GM23338 (cell line): Measurements from ENCODE around the gene BNC1. TPM values are rescaled to one million over a fixed set of nuclear protein-coding genes. Genes with fewer than 3 reads are reported as not detected.

ENCODE experiments used
- ATAC-seq: fragments of 200-7000 bp; cut with Tn5 transposase; 3 replicates; pipeline ENCODE4 v1.9.1; 2020
- DNase-seq: peaks from one replicate; pipeline ENCODE4 v3.0.0-alpha.2; 2015; ENCODE audit warnings: low spot score
- H2AFZ ChIP-seq: fragments of 200-600 bp; sonication (generic); 2 replicates; pipeline ENCODE4 v1.8.0; 2016; ENCODE audit warnings: antibody characterized with exemption, mild to moderate bottlenecking, moderate library complexity
- H3F3A ChIP-seq: fragments of 200-600 bp; sonication (generic); replicated peaks from 2 replicates; pipeline ENCODE4 v1.8.0; 2017; ENCODE audit warnings: antibody characterized with exemption, mixed run types, low read depth
- H3K27ac ChIP-seq: fragments of 200-600 bp; sonication (generic); 2 replicates; pipeline ENCODE4 v1.6.1; 2016; ENCODE audit warnings: low read depth
- H3K27me3 ChIP-seq: fragments of 200-600 bp; sonication (generic); 2 replicates; pipeline ENCODE4 v1.8.0; 2016; ENCODE audit warnings: mild to moderate bottlenecking, mixed run types, moderate library complexity; ENCODE audit not compliant: insufficient read depth
- H3K36me3 ChIP-seq: fragments of 200-600 bp; sonication (generic); 2 replicates; pipeline ENCODE4 v1.8.0; 2016; ENCODE audit warnings: mild to moderate bottlenecking; ENCODE audit not compliant: insufficient read depth
- H3K4me1 ChIP-seq: fragments of 200-600 bp; sonication (generic); 2 replicates; pipeline ENCODE4 v1.8.0; 2016; ENCODE audit warnings: mild to moderate bottlenecking, moderate library complexity; ENCODE audit not compliant: insufficient read depth
- H3K4me2 ChIP-seq: fragments of 200-600 bp; sonication (generic); 2 replicates; pipeline ENCODE4 v1.7.1; 2017; ENCODE audit warnings: mixed run types
- H3K4me3 ChIP-seq: fragments of 200-600 bp; sonication (generic); 2 replicates; pipeline ENCODE4 v1.6.1; 2016; ENCODE audit warnings: mixed run types
- H3K79me2 ChIP-seq: fragments of 200-600 bp; sonication (generic); replicated peaks from 2 replicates; pipeline ENCODE4 v1.8.0; 2017; ENCODE audit warnings: mild to moderate bottlenecking; ENCODE audit not compliant: insufficient read depth
- H3K9me2 ChIP-seq: fragments of 200-600 bp; sonication (generic); 2 replicates; pipeline ENCODE4 v1.8.0; 2017; ENCODE audit not compliant: insufficient read depth
- H4K20me1 ChIP-seq: fragments of 200-600 bp; sonication (generic); replicated peaks from 2 replicates; pipeline ENCODE4 v1.8.0; 2017; ENCODE audit warnings: mild to moderate bottlenecking; ENCODE audit not compliant: insufficient read depth
- H3K27ac Mint-ChIP-seq: 2 replicates; pipeline ENCODE4 v1.8.0; 2020; ENCODE audit warnings: inconsistent platforms, mild to moderate bottlenecking, moderate library complexity, mixed read lengths
- H3K27me3 Mint-ChIP-seq: 3 replicates; pipeline ENCODE4 v1.8.0; 2022; ENCODE audit warnings: low read depth, mild to moderate bottlenecking, moderate library complexity, mixed read lengths, inconsistent platforms; ENCODE audit not compliant: insufficient read depth, poor library complexity
- H3K36me3 Mint-ChIP-seq: 3 replicates; pipeline ENCODE4 v1.8.0; 2021; ENCODE audit warnings: low read depth, mild to moderate bottlenecking, inconsistent platforms, moderate library complexity, mixed read lengths
- H3K4me1 Mint-ChIP-seq: 3 replicates; pipeline ENCODE4 v1.8.0; 2020; ENCODE audit warnings: mild to moderate bottlenecking, inconsistent platforms, mixed read lengths
- H3K4me3 Mint-ChIP-seq: 3 replicates; pipeline ENCODE4 v1.8.0; 2021; ENCODE audit warnings: moderate library complexity, mild to moderate bottlenecking, inconsistent platforms, mixed read lengths
- H3K9me3 Mint-ChIP-seq: 3 replicates; pipeline ENCODE4 v1.8.0; 2020; ENCODE audit warnings: moderate library complexity, mild to moderate bottlenecking, inconsistent platforms, mixed read lengths
- CREB1 ChIP-seq: fragments of 250-450 bp; sonication (Bioruptor Pico); IDR thresholded peaks from 2 replicates; pipeline ENCODE4 v1.5.0; 2020; ENCODE audit warnings: low read depth, mild to moderate bottlenecking, moderate library complexity
- CTCF ChIP-seq, 2 experiments: fragments of 200-600 bp in 1 of 2; sonication (generic) in 1 of 2; conservative IDR thresholded peaks; 2 replicates each; pipeline versions ENCODE4 v1.5.1 to v1.6.1; 2016 to 2017; ENCODE audit warnings: antibody characterized with exemption in 2 of 2, low read depth in 2 of 2, mild to moderate bottlenecking in 2 of 2, moderate library complexity in 1 of 2
- ETS1 ChIP-seq: IDR thresholded peaks from 2 replicates; pipeline ENCODE4 v1.6.1; 2016; ENCODE audit warnings: antibody characterized with exemption
- EZH2 ChIP-seq: fragments of 200-600 bp; sonication (generic); IDR thresholded peaks from one replicate; pipeline ENCODE4 v1.8.0; 2017; ENCODE audit warnings: antibody characterized with exemption, mild to moderate bottlenecking, low read depth; ENCODE audit not compliant: unreplicated experiment
- EZH2phosphoT487 ChIP-seq: fragments of 200-600 bp; sonication (generic); IDR thresholded peaks from one replicate; pipeline ENCODE4 v1.8.1; 2018; ENCODE audit warnings: antibody characterized with exemption; ENCODE audit not compliant: unreplicated experiment
- JUNB ChIP-seq: IDR thresholded peaks from one replicate; pipeline ENCODE4 v1.6.1; 2016; ENCODE audit warnings: antibody characterized with exemption; ENCODE audit not compliant: unreplicated experiment
- NANOG ChIP-seq: IDR thresholded peaks from 2 replicates; pipeline ENCODE4 v1.6.1; 2016; ENCODE audit warnings: antibody characterized with exemption, borderline replicate concordance
- POLR2AphosphoS5 ChIP-seq: IDR thresholded peaks from 2 replicates; pipeline ENCODE4 v1.6.1; 2016; ENCODE audit warnings: antibody characterized with exemption, low read depth
- REST ChIP-seq: IDR thresholded peaks from one replicate; pipeline ENCODE4 v1.6.1; 2018; ENCODE audit warnings: antibody characterized with exemption; ENCODE audit not compliant: unreplicated experiment
- STAT1 ChIP-seq: IDR thresholded peaks from one replicate; pipeline ENCODE4 v1.6.1; 2016; ENCODE audit warnings: antibody characterized with exemption; ENCODE audit not compliant: unreplicated experiment
- ZNF114 ChIP-seq: fragments of 250-450 bp; sonication (Bioruptor Pico); IDR thresholded peaks from 2 replicates; pipeline ENCODE4 v1.5.0; 2020; ENCODE audit warnings: mild to moderate bottlenecking, moderate library complexity
- ZNF331 ChIP-seq: fragments of 250-450 bp; sonication (Bioruptor Pico); IDR thresholded peaks from 2 replicates; pipeline ENCODE4 v1.5.0; 2020; ENCODE audit warnings: low read depth, mild to moderate bottlenecking, moderate library complexity
- ZNF462 ChIP-seq: fragments of 250-450 bp; sonication (Bioruptor Pico); IDR thresholded peaks from 2 replicates; pipeline ENCODE4 v1.5.0; 2020; ENCODE audit warnings: mild to moderate bottlenecking, moderate library complexity
- polyA plus RNA-seq: library from polyadenylated mRNA; unstranded; fragments of >200 nt; fragmentation: Nextera tagmentation; extraction: Ambion mirVana; gene quantifications from 2 replicates; pipeline ENCODE4 v1.2.1, GENCODE V29; 2016
- total RNA-seq: library from RNA; depleted of rRNA; stranded (reverse); fragments of >200 nt; shearing (Covaris generic); gene quantifications from 2 replicates; pipeline ENCODE4 v1.2.3, GENCODE V29; 2014

BNC1 gene
- total and polyA plus RNA-seq, 2 experiments from 2014 or later: 0.26 to 1.1 TPM

GRCh38 chr15:83305704-83306291 is 21.3 kb upstream of the BNC1 start:
- Mint-ChIP-seq H3K36me3 (no peaks in the 10 kb centered on the region), H3K27me3 (peaks cover 2% of the 10 kb centered on the region), H3K4me1 (peaks cover 38% of the 10 kb centered on the region), H3K27ac (no peak overlapping the region), H3K4me3 (peak overlapping the region; percentile 15; the same call in 2 of the 3 replicates), H3K9me3 (no peaks in the 10 kb centered on the region; the same call in 2 of the 3 replicates)
- no peak overlapping the region; the same call in 1 of the 2 replicates for H3K4me3 ChIP-seq
- ATAC-seq (peak; percentile 80), DNase-seq (peak; percentile 54)
- peak overlapping the region; percentile 70 for H2AFZ ChIP-seq
- H3F3A ChIP-seq: no peaks in the 10 kb centered on the region
- H3K4me2 ChIP-seq: peak overlapping the region; percentile 37
- H3K9me2 ChIP-seq: no peaks in the 10 kb centered on the region
- H4K20me1 ChIP-seq: no peaks in the 10 kb centered on the region
- H3K27ac ChIP-seq: no peak overlapping the region
- peaks cover 31% of the 10 kb centered on the region for H3K4me1 ChIP-seq
- H3K36me3 ChIP-seq: no peaks in the 10 kb centered on the region
- H3K79me2 ChIP-seq: no peaks in the 10 kb centered on the region
- H3K27me3 ChIP-seq: no peaks in the 10 kb centered on the region
- TF ChIP-seq ZNF462 (CRISPR knock-in tag) (no peak), STAT1 (no peak), CREB1 (CRISPR knock-in tag) (no peak), POLR2AphosphoS5 (no peak), REST (no peak), JUNB (no peak), ZNF331 (CRISPR knock-in tag) (no peak), ETS1 (no peak), CTCF (conservative IDR thresholded peaks at IDR 0.05; ENCODE audit: low read depth in 2 of 2) (no peak), EZH2phosphoT487 (no peak), NANOG (no peak), ZNF114 (CRISPR knock-in tag) (no peak), EZH2 (no peak)
